AG09319 (cell line): ENCODE data around the gene FAM83G.
"Not testable (repeated sequence)": the region's sequence is repeated elsewhere in the genome, so short reads cannot be mapped to it uniquely, and the experiment has no call there.

Experiments used
- DNase-seq: peaks from one replicate; pipeline ENCODE4 v3.0.0-alpha.2; 2010; ENCODE audit warnings: low read depth; ENCODE audit errors: extremely low read depth
- CTCF ChIP-seq: IDR thresholded peaks from 2 replicates; pipeline ENCODE4 v1.5.1; 2011; ENCODE audit warnings: low read depth, mild to moderate bottlenecking, inconsistent platforms, low read length, moderate library complexity

FAM83G gene

GRCh38 chr17:19024101-19025078, 19.8 kb upstream of the FAM83G start:
- no peak for TF ChIP-seq CTCF
- DNase-seq: no peak

- no peak for TF ChIP-seq CTCF
- DNase-seq: no peak
These were observed 18.8 kb upstream of the FAM83G start for GRCh38 chr17:19023209-19023999.

GRCh38 chr17:19022747-19023146, 18.2 kb upstream of the FAM83G start:
- no peak for TF ChIP-seq CTCF
- no peak for DNase-seq

GRCh38 chr17:19022128-19022527, 17.6 kb upstream of the FAM83G start:
- DNase-seq: no peak
- no peak for TF ChIP-seq CTCF

GRCh38 chr17:19021622-19022083, 17.1 kb upstream of the FAM83G start:
- DNase-seq: no peak
- TF ChIP-seq CTCF: no peak

GRCh38 chr17:19021011-19021621, 16.6 kb upstream of the FAM83G start:
- not testable (repeated sequence) for DNase-seq

- DNase-seq: no peak
- TF ChIP-seq CTCF: no peak
These were observed 15.5 kb upstream of the FAM83G start for GRCh38 chr17:19020016-19020415.
